Panc1 (cell line): ENCODE measurements around the gene CFAP45. TPM values are rescaled to one million over a fixed set of nuclear protein-coding genes. Genes with fewer than 3 reads are reported as not detected.

Source experiments
- ATAC-seq: fragments of 200-7000 bp; cut with Tn5 transposase; 2 replicates; pipeline ENCODE4 v1.9.1; 2020; ENCODE audit warnings: mild to moderate bottlenecking, moderate library complexity
- BruUV-seq: library from RNA; stranded (reverse); fragments of 400-500 nt; replicated peaks from 2 replicates; lab custom pipeline; 2021; lab: Mats Ljungman, UMichigan
- CTCF ChIA-PET: fragments of 300-600 bp; sonication (Branson Sonifier 250); formaldehyde crosslinking; loops from one replicate; lab custom pipeline; 2022; ENCODE audit warnings: antibody characterized with exemption; lab: Charles Lee
- POLR2A ChIA-PET: fragments of 300-600 bp; sonication (Branson Sonifier 250); formaldehyde crosslinking; loops from one replicate; lab custom pipeline; 2022; ENCODE audit warnings: antibody characterized with exemption; lab: Charles Lee
- DNase-seq: peaks from one replicate; pipeline ENCODE4 v3.0.0-alpha.2; 2010; ENCODE audit warnings: low read depth, low spot score
- H3K27ac ChIP-seq: 2 replicates; pipeline ENCODE4 v1.5.1; 2011; ENCODE audit warnings: mild to moderate bottlenecking, low read length, inconsistent platforms
- H3K27me3 ChIP-seq: fragments of 200-500 bp; sonication (Bioruptor generic); 2 replicates; pipeline ENCODE4 v1.6.0; 2014; ENCODE audit warnings: low read length, inconsistent platforms; ENCODE audit not compliant: control insufficient read depth, insufficient read depth
- H3K36me3 ChIP-seq: fragments of 200-500 bp; sonication (Bioruptor generic); 2 replicates; pipeline ENCODE4 v1.5.1; 2014; ENCODE audit warnings: inconsistent platforms, mild to moderate bottlenecking, low read length, moderate library complexity; ENCODE audit not compliant: control insufficient read depth, insufficient read depth
- H3K4me1 ChIP-seq: 2 replicates; pipeline ENCODE4 v1.5.1; 2011; ENCODE audit warnings: inconsistent platforms, mild to moderate bottlenecking, low read length, moderate library complexity; ENCODE audit not compliant: control insufficient read depth, insufficient read depth
- H3K4me3 ChIP-seq, 2 experiments: 2 replicates each; pipeline ENCODE4 v1.5.1; 2011 to 2012; ENCODE audit warnings: low read depth in 2 of 2, low read length in 2 of 2, mild to moderate bottlenecking in 2 of 2, inconsistent platforms in 1 of 2, moderate library complexity in 1 of 2
- H3K9me3 ChIP-seq: fragments of 200-500 bp; sonication (Bioruptor generic); 2 replicates; pipeline ENCODE4 v1.5.1; 2014; ENCODE audit warnings: low read depth, mild to moderate bottlenecking, inconsistent platforms, low read length, moderate library complexity; ENCODE audit not compliant: control insufficient read depth, insufficient read depth
- CTCF ChIP-seq: fragments of 450-650 bp; IDR thresholded peaks from 2 replicates; pipeline ENCODE4 v1.5.1; 2017; ENCODE audit warnings: mild to moderate bottlenecking
- POLR2AphosphoS5 ChIP-seq: IDR thresholded peaks from 2 replicates; pipeline ENCODE4 v1.6.1; 2012; ENCODE audit warnings: mild to moderate bottlenecking, low read depth, low read length, moderate library complexity
- REST ChIP-seq, 2 experiments: IDR thresholded peaks; 2 replicates each; pipeline ENCODE4 v1.6.1; 2011 to 2012; ENCODE audit warnings: low read depth in 2 of 2, control low read depth in 1 of 2, low read length in 1 of 2, mild to moderate bottlenecking in 1 of 2, moderate library complexity in 1 of 2; ENCODE audit not compliant: insufficient read depth in 1 of 2
- SIN3A ChIP-seq: IDR thresholded peaks from 2 replicates; pipeline ENCODE4 v1.6.1; 2012; ENCODE audit warnings: low read depth, mild to moderate bottlenecking, low read length, moderate library complexity, borderline replicate concordance; ENCODE audit not compliant: insufficient read depth
- TCF7L2 ChIP-seq: IDR thresholded peaks from 2 replicates; pipeline ENCODE4 v1.6.1; 2011; ENCODE audit warnings: mild to moderate bottlenecking, low read depth, low read length, inconsistent platforms
- in situ Hi-C: cut with HindIII; loops from 2 replicates; pipeline ENCODE4 v1.10.0; 2016; ENCODE audit warnings: low sequenced_read_pairs, low pct_unique_long_range_greater_than_20kb
- intact Hi-C: fragments of 100-400 bp; cut with micrococcal nuclease; formaldehyde crosslinking; loops from one replicate; pipeline ENCODE4 v1.10.0; 2022; ENCODE audit not compliant: unreplicated experiment
- total RNA-seq: library from RNA; stranded (reverse); gene quantifications from one replicate; pipeline ENCODE4 v1.2.1, GENCODE V29; 2021; ENCODE audit not compliant: unreplicated experiment

The CFAP45 gene
- total RNA-seq, 1 experiment from 2014 or later, result 1.6 TPM

- Histone ChIP-seq H3K27me3 (no peaks in the 10 kb centered on the region), H3K36me3 (no peaks in the 10 kb centered on the region), H3K4me3 (no peak overlapping the region), H3K9me3 (no peaks in the 10 kb centered on the region), H3K27ac (no peak overlapping the region), H3K4me1 (no peaks in the 10 kb centered on the region)
- ATAC-seq (no peak), DNase-seq (no peak)
- TF ChIP-seq SIN3A (no peak), CTCF (no peak), REST (IDR thresholded peaks at IDR 0.05; ENCODE audit: insufficient read depth in 1 of 2, low read depth in 2 of 2, low read length in 1 of 2) (no peak), POLR2AphosphoS5 (no peak), TCF7L2 (no peak)
- BruUV-seq, result no TSS peak
- in situ Hi-C loops (no loop called here), intact Hi-C loops (no loop called here)
- CTCF ChIA-PET, result no interaction called here
- POLR2A ChIA-PET, result no interaction called here
Measured at GRCh38 chr1:159832309-159832708, 67.7 kb downstream of the CFAP45 start.

GRCh38 chr1:159831412-159832141 is 68.4 kb downstream of the CFAP45 start:
- Histone ChIP-seq H3K27me3 (no peaks in the 10 kb centered on the region), H3K4me3 (no peak overlapping the region), H3K36me3 (no peaks in the 10 kb centered on the region), H3K27ac (no peak overlapping the region), H3K4me1 (no peaks in the 10 kb centered on the region), H3K9me3 (no peaks in the 10 kb centered on the region)
- CTCF ChIA-PET, result no interaction called here
- intact Hi-C loops (no loop called here), in situ Hi-C loops (no loop called here)
- POLR2A ChIA-PET, result no interaction called here
- TF ChIP-seq CTCF (no peak), SIN3A (no peak), TCF7L2 (no peak), REST (IDR thresholded peaks at IDR 0.05; ENCODE audit: insufficient read depth in 1 of 2, low read depth in 2 of 2, low read length in 1 of 2) (no peak), POLR2AphosphoS5 (no peak)
- no peak for ATAC-seq
- DNase-seq, result no peak
- BruUV-seq, result no TSS peak
